ENCODE measurements around the gene DCXR. TPM values are rescaled to one million over a fixed set of nuclear protein-coding genes. Genes with fewer than 3 reads are reported as not detected.

The DCXR gene
- total and polyA plus RNA-seq, 2 of the 13 experiments (the other 11 are each of a cell fraction or from before 2014, with no cell fraction given), result 287 to 311 TPM

GRCh38 chr17:82055965-82056728 lies 18.6 kb upstream of the DCXR start:
- peaks cover 46% of the 10 kb centered on the region for H3K4me1 ChIP-seq (ENCODE audit: insufficient read depth, low read length)
- no peak overlapping the region; a peak in 1 of 6 replicates for H3K4me3 ChIP-seq (replicated peaks in 1 of 3; ENCODE audit: insufficient read depth in 1 of 3, low read depth in 2 of 3, low read length in 3 of 3)
- peak overlapping the region; percentile 91 for H3K27ac ChIP-seq (ENCODE audit: extremely low read length, insufficient read depth, low read length)
- H3K27me3 ChIP-seq (ENCODE audit: control insufficient read depth in 1 of 2, insufficient read depth in 2 of 2, low read length in 2 of 2), result no peaks in the 10 kb centered on the region; a peak in 1 of 5 replicates
- 95% methylated on average over 22 of the region's 28 CpGs for WGBS (ENCODE audit: low lambda C conversion rate)
- no peak overlapping the region for H3K4me2 ChIP-seq (ENCODE audit: low read depth, low read length)
- POLR2A ChIA-PET, result interaction anchor here (0.7 to 3.1 kb wide), 15 partner anchors 9 to 261 kb away, joined by 3 to 28 read pairs (median 5); partner anchors contain the start of genes CD7, CENPX, DCXR and DUS1L
- no peak overlapping the region for H2AFZ ChIP-seq (ENCODE audit: low read length)
- H4K20me1 ChIP-seq (ENCODE audit: insufficient read depth, low read length), result no peaks in the 10 kb centered on the region; the same call in 1 of the 2 replicates
- no peak for ATAC-seq
- CTCF ChIA-PET (ENCODE audit: low intra/inter-chr PET ratio, low total read pairs), result no interaction called here
- H3K36me3 ChIP-seq (replicated peaks in 1 of 2; ENCODE audit: control insufficient read depth in 1 of 2, insufficient read depth in 2 of 2, low read length in 2 of 2), result peaks cover 38 to 55% of the 10 kb centered on the region in 2 experiments
- H3K9me3 ChIP-seq (ENCODE audit: low read length), result no peaks in the 10 kb centered on the region
- FAIRE-seq, result no peak
- BruUV-seq (replicated peaks), result TSS peak; percentile 17
- peaks cover 19% of the 10 kb centered on the region for H3K79me2 ChIP-seq (ENCODE audit: insufficient read depth, low read length)
- H3K9ac ChIP-seq (ENCODE audit: insufficient read depth, low read depth, low read length), result peak overlapping the region; percentile 9; the same call in 1 of the 2 replicates
- no peak for DNase-seq (ENCODE audit: low spot score)
- in situ Hi-C loops (cut with HindIII; ENCODE audit: extremely low pct_ligation_motif_present, low pct_unique_long_range_greater_than_20kb), result no loop called here
- intact Hi-C loops (cut with micrococcal nuclease; ENCODE audit: unreplicated experiment), result no loop called here
- TF ChIP-seq TOPORS (CRISPR knock-in tag; IDR thresholded peaks at IDR 0.05), result 0 out of 2 replicates have a peak, but pooled peaks have one; percentile 31
- TF ChIP-seq PAX8 (CRISPR knock-in tag; IDR thresholded peaks at IDR 0.05; ENCODE audit: borderline replicate concordance), result peak; percentile 19; the same call in 1 of the 2 replicates
- no peak for TF ChIP-seq BRF2 (CRISPR knock-in tag; IDR thresholded peaks at IDR 0.05)
- TF ChIP-seq, protein P1, sequence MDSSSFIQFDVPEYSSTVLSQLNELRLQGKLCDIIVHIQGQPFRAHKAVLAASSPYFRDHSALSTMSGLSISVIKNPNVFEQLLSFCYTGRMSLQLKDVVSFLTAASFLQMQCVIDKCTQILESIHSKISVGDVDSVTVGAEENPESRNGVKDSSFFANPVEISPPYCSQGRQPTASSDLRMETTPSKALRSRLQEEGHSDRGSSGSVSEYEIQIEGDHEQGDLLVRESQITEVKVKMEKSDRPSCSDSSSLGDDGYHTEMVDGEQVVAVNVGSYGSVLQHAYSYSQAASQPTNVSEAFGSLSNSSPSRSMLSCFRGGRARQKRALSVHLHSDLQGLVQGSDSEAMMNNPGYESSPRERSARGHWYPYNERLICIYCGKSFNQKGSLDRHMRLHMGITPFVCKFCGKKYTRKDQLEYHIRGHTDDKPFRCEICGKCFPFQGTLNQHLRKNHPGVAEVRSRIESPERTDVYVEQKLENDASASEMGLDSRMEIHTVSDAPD (CRISPR knock-in tag; IDR thresholded peaks at IDR 0.05), result 0 out of 2 replicates have a peak, but pooled peaks have one; percentile 11
- 0 out of 2 replicates have a peak, but pooled peaks have one; percentile 2 for TF ChIP-seq TRAFD1 (CRISPR knock-in tag; IDR thresholded peaks at IDR 0.05; ENCODE audit: borderline replicate concordance)
- no peak for TF ChIP-seq ZSCAN12 (CRISPR knock-in tag; IDR thresholded peaks at IDR 0.05)
- TF ChIP-seq, protein P2, sequence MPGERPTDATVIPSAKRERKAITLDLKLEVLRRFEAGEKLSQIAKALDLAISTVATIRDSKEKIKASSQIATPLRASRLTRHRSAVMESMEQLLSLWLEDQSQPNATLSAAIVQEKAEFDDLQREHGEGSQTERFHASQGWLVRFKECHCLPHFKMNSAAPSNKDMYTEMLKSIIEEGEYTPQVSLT (CRISPR knock-in tag; IDR thresholded peaks at IDR 0.05; ENCODE audit: borderline replicate concordance, low read depth), result no peak
- TF ChIP-seq SMAD3 (CRISPR knock-in tag; IDR thresholded peaks at IDR 0.05), result no peak
- TF ChIP-seq CHCHD3 (CRISPR knock-in tag; IDR thresholded peaks at IDR 0.05), result 0 out of 2 replicates have a peak, but pooled peaks have one; percentile 57
- TF ChIP-seq, protein P3, sequence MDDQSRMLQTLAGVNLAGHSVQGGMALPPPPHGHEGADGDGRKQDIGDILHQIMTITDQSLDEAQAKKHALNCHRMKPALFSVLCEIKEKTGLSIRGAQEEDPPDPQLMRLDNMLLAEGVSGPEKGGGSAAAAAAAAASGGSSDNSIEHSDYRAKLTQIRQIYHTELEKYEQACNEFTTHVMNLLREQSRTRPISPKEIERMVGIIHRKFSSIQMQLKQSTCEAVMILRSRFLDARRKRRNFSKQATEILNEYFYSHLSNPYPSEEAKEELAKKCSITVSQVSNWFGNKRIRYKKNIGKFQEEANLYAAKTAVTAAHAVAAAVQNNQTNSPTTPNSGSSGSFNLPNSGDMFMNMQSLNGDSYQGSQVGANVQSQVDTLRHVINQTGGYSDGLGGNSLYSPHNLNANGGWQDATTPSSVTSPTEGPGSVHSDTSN (CRISPR knock-in tag; IDR thresholded peaks at IDR 0.05; ENCODE audit: borderline replicate concordance), result no peak
- TF ChIP-seq ZNF724P (CRISPR knock-in tag; IDR thresholded peaks at IDR 0.05; ENCODE audit: borderline replicate concordance), result peak; percentile 77; the same call in 1 of the 2 replicates
- no peak for TF ChIP-seq THAP11 (CRISPR knock-in tag; IDR thresholded peaks at IDR 0.05)
- TF ChIP-seq ZNF773 (CRISPR knock-in tag; IDR thresholded peaks at IDR 0.05; ENCODE audit: borderline replicate concordance), result 0 out of 2 replicates have a peak, but pooled peaks have one; percentile 14
- 0 out of 2 replicates have a peak, but pooled peaks have one; percentile 43 for TF ChIP-seq HOXA7 (CRISPR knock-in tag; IDR thresholded peaks at IDR 0.05)
- TF ChIP-seq MXD1 (CRISPR knock-in tag; IDR thresholded peaks at IDR 0.05), result peak; percentile 25; the same call in 1 of the 2 replicates
- 0 out of 2 replicates have a peak, but pooled peaks have one; percentile 44 for TF ChIP-seq MLLT10 (CRISPR knock-in tag; IDR thresholded peaks at IDR 0.05)
